ENCODE results near the gene GJB1. TPM values are rescaled to one million over a fixed set of nuclear protein-coding genes. Genes with fewer than 3 reads are reported as not detected.

Gene GJB1
- total RNA-seq, 1 experiment from 2014 or later: not detected

DNA sequence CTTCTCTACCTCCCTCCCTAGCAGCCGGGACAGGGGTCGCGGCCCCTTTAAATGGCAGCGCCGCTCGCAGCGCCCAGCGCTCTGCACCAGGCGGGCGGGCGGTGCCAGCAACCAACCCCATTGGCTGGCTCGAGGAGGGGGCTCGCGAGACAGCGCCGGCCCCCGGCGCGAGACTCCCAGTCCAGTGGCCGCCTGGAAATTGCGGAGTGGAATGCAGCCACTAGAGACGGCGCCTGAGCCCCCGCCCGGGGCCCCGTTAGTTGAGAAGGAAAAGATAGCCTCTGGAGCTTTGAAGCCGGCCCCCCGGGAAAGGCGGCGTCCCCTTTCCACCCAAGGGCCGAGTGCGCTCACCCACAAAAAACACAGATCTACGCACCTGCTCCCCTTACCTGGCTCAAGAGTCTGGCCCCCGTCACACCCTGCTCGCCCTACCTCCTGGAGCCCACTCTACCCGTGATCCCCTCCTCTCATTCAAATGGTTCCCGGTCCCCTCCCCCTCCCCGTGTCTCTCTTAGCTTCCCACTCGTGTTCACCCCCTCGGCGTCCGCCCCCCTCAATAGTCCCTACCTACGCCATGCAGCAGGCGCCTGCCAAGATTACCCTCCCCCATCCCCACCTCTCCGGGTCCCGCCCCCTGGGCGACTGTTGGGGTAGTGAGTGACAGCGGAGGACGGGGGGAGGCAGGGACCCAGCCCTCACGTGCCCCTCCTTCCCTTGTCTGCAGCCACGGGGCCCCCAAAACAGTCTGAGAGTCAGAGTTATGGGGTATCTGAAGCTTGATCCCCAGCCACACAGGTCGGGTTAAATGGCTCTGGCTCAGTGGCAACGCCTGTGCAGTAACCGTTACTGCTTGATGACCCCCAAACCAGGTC is 31.3 kb downstream of the GJB1 start, which contains the start of gene ZMYM3:
Gene ZMYM3 (minus strand): TSS at position 49 of the 872 bp plus-strand sequence. CDS start 885 bp downstream, outside the sequence.
- no peaks in the 10 kb centered on the region for H3F3A ChIP-seq (ENCODE audit: low read length, unreplicated experiment)
- H3K27ac ChIP-seq (ENCODE audit: low read length): no peak within 1 kb of the TSS
- POLR2A ChIA-PET (ENCODE audit: unreplicated experiment): interaction anchor here (0.8 to 1.2 kb wide), 2 partner anchors 29 to 112 kb away, joined by 6 to 8 read pairs; partner anchors contain the start of genes NONO and TAF1
- H3K4me1 ChIP-seq (ENCODE audit: insufficient read depth, low read length): peaks cover 17% of the 10 kb centered on the region
- no peaks in the 10 kb centered on the region for H3K9me3 ChIP-seq (ENCODE audit: low read length)
- H3K9me2 ChIP-seq (replicated peaks; ENCODE audit: low read length): no peaks in the 10 kb centered on the region
- CTCF ChIA-PET: interaction anchor here (0.8 kb wide), 2 partner anchors 29 to 112 kb away, joined by 4 to 10 read pairs; partner anchors contain the start of genes NONO and TAF1
- intact Hi-C loops (cut with micrococcal nuclease): loop anchor here (1.0 kb wide), 2 partner anchors 29 to 112 kb away; partner anchors contain the start of genes NONO and TAF1
- H3K4me3 ChIP-seq (ENCODE audit: low read length): peak within 1 kb of the TSS; percentile 99
- H3K79me2 ChIP-seq (ENCODE audit: low read length): peaks cover 12% of the 10 kb centered on the region
- DNase-seq (peak; percentile 85), ATAC-seq (peak; percentile 85)
- no peak for TF ChIP-seq EZH2 (IDR thresholded peaks at IDR 0.05; ENCODE audit: low read length, unreplicated experiment)
- TF ChIP-seq, protein P1, sequence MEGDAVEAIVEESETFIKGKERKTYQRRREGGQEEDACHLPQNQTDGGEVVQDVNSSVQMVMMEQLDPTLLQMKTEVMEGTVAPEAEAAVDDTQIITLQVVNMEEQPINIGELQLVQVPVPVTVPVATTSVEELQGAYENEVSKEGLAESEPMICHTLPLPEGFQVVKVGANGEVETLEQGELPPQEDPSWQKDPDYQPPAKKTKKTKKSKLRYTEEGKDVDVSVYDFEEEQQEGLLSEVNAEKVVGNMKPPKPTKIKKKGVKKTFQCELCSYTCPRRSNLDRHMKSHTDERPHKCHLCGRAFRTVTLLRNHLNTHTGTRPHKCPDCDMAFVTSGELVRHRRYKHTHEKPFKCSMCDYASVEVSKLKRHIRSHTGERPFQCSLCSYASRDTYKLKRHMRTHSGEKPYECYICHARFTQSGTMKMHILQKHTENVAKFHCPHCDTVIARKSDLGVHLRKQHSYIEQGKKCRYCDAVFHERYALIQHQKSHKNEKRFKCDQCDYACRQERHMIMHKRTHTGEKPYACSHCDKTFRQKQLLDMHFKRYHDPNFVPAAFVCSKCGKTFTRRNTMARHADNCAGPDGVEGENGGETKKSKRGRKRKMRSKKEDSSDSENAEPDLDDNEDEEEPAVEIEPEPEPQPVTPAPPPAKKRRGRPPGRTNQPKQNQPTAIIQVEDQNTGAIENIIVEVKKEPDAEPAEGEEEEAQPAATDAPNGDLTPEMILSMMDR (conservative IDR thresholded peaks at IDR 0.05; ENCODE audit: low read depth, low read length): no peak
- no peak for TF ChIP-seq EZH2phosphoT487 (IDR thresholded peaks at IDR 0.05; ENCODE audit: borderline replicate concordance, low read length)
- no peaks in the 10 kb centered on the region for H4K20me1 ChIP-seq (ENCODE audit: low read length)
- H3K4me2 ChIP-seq (ENCODE audit: low read length): peak within 1 kb of the TSS; percentile 99
- no peaks in the 10 kb centered on the region for H3K36me3 ChIP-seq (ENCODE audit: low read depth, low read length)
- peak within 1 kb of the TSS; percentile 81 for H3K9ac ChIP-seq (ENCODE audit: low read length)
- H3K27me3 ChIP-seq (ENCODE audit: low read length): no peaks in the 10 kb centered on the region
- BruUV-seq (replicated peaks): no TSS peak
- peak within 1 kb of the TSS; percentile 99 for H2AFZ ChIP-seq (ENCODE audit: low read length)

DNA sequence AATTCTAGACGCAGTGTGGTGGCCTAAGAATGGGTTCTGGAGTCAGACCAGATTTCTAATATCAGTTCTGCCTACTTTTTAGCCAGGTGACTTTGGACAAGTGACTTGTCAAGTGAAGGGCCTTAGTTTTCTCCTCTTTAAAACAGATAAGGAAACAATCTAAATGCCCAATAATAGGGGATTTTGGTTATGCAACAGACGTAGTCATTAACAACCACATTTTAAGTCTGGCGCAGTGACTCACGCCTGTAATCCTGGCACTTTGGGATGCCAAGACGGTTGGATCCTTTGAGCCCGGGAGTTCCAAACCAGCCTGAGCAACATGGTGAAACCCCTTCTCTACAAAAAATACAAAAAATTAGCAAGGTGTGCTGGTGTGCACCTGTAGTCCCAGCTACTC is 33.0 kb downstream of the GJB1 start:
- H3K9me2 ChIP-seq (replicated peaks; ENCODE audit: low read length): no peaks in the 10 kb centered on the region
- H3K79me2 ChIP-seq (ENCODE audit: low read length): peaks cover 12% of the 10 kb centered on the region
- H3K27me3 ChIP-seq (ENCODE audit: low read length): no peaks in the 10 kb centered on the region
- no peak overlapping the region for H3K9ac ChIP-seq (ENCODE audit: low read length)
- DNase-seq (no peak), ATAC-seq (no peak)
- CTCF ChIA-PET: no interaction called here
- peak overlapping the region; percentile 99; the same call in 1 of the 2 replicates for H2AFZ ChIP-seq (ENCODE audit: low read length)
- POLR2A ChIA-PET (ENCODE audit: unreplicated experiment): interaction anchor here (1.0 kb wide), 1 partner anchor 27 kb away, joined by 3 read pairs; the partner anchor contains the start of gene NONO
- peak overlapping the region; percentile 99; the same call in 1 of the 2 replicates for H3K4me2 ChIP-seq (ENCODE audit: low read length)
- no peak overlapping the region for H3K27ac ChIP-seq (ENCODE audit: low read length)
- H3K4me1 ChIP-seq (ENCODE audit: insufficient read depth, low read length): peaks cover 17% of the 10 kb centered on the region
- H4K20me1 ChIP-seq (ENCODE audit: low read length): no peaks in the 10 kb centered on the region
- intact Hi-C loops (cut with micrococcal nuclease): no loop called here
- H3K4me3 ChIP-seq (ENCODE audit: low read length): no peak overlapping the region
- no peaks in the 10 kb centered on the region for H3F3A ChIP-seq (ENCODE audit: low read length, unreplicated experiment)
- TF ChIP-seq EZH2phosphoT487 (IDR thresholded peaks at IDR 0.05; ENCODE audit: borderline replicate concordance, low read length) (no peak), EZH2 (IDR thresholded peaks at IDR 0.05; ENCODE audit: low read length, unreplicated experiment) (no peak)
- TF ChIP-seq, protein P1 (conservative IDR thresholded peaks at IDR 0.05; ENCODE audit: low read depth, low read length): no peak
- BruUV-seq (replicated peaks): no TSS peak
- no peaks in the 10 kb centered on the region for H3K9me3 ChIP-seq (ENCODE audit: low read length)
- H3K36me3 ChIP-seq (ENCODE audit: low read depth, low read length): no peaks in the 10 kb centered on the region

All from PC-3 (cell line).